GM21360 (cell line): ENCODE data around the gene MECP2.

Source experiments
- ATAC-seq: cut with Tn5 transposase; IDR thresholded peaks from one replicate; pipeline ENCODE4 v1.9.1; 2021; ENCODE audit warnings: mild to moderate bottlenecking, moderate library complexity; ENCODE audit not compliant: unreplicated experiment

MECP2 gene

GRCh38 chrX:154064637-154065435, 32.7 kb downstream of the MECP2 start:
- ATAC-seq, result no peak

- ATAC-seq, result no peak
These were observed 34.3 kb downstream of the MECP2 start for GRCh38 chrX:154063234-154063633.

GRCh38 chrX:154061801-154062200, 35.7 kb downstream of the MECP2 start:
- ATAC-seq, result no peak

GRCh38 chrX:154059729-154060245, 37.7 kb downstream of the MECP2 start:
- no peak for ATAC-seq

- ATAC-seq, result no peak
These were observed 38.3 kb downstream of the MECP2 start for GRCh38 chrX:154059231-154059630.

- no peak for ATAC-seq
These were observed 39.1 kb downstream of the MECP2 start for GRCh38 chrX:154058214-154058997.

GRCh38 chrX:154057791-154058190, 39.7 kb downstream of the MECP2 start:
- no peak for ATAC-seq

- no peak for ATAC-seq
These were observed 40.7 kb downstream of the MECP2 start for GRCh38 chrX:154056770-154057241.

GRCh38 chrX:154051201-154051810, 46.2 kb downstream of the MECP2 start:
- no peak for ATAC-seq

- ATAC-seq, result no peak
These were observed 47.4 kb downstream of the MECP2 start for GRCh38 chrX:154050113-154050495.

- no peak for ATAC-seq
These were observed 48.1 kb downstream of the MECP2 start for GRCh38 chrX:154049209-154050112.

GRCh38 chrX:154048398-154048797, 49.1 kb downstream of the MECP2 start:
- no peak for ATAC-seq

GRCh38 chrX:154046940-154047610, 50.4 kb downstream of the MECP2 start:
- no peak for ATAC-seq

GRCh38 chrX:154046031-154046781, 51.3 kb downstream of the MECP2 start:
- no peak for ATAC-seq

- no peak for ATAC-seq
These were observed 53.4 kb downstream of the MECP2 start for GRCh38 chrX:154044091-154044490.

GRCh38 chrX:154043003-154043763, 54.3 kb downstream of the MECP2 start:
- no peak for ATAC-seq

GRCh38 chrX:154040863-154041262, 56.7 kb downstream of the MECP2 start:
- ATAC-seq, result no peak

- ATAC-seq, result no peak
These were observed 57.2 kb downstream of the MECP2 start for GRCh38 chrX:154040307-154040756.
